Measurements from ENCODE around the gene C1orf53.
"Not testable (repeated sequence)": the region's sequence is repeated elsewhere in the genome, so short reads cannot be mapped to it uniquely, and the experiment has no call there.

C1orf53 gene

DNA sequence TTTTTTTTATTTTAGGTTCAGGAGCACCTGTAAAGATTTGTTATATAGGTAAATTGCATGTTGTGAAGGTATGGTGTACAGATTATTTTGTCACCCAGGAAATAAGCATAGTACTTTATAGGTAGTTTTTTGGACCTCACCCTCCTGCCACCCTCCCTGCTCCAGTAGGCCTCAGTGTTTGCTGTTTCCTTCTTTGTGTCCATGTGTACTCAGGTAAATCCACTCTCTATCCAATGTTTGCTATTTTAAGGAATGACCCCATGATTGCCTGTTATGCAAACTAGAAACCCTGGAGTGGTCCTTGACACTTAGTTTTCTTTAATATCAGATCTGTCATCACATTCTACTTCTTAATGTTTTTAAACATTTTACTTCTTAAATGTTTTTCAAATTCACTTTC lies 48.7 kb downstream of the C1orf53 start:
- no peak for DNase-seq (ENCODE audit: low read depth)
- no peak overlapping the region for H3K4me3 ChIP-seq (ENCODE audit: low read depth, low read length)
- TF ChIP-seq CTCF (IDR thresholded peaks at IDR 0.05; ENCODE audit: low read depth, low read length, missing control alignments) = no peak

DNA sequence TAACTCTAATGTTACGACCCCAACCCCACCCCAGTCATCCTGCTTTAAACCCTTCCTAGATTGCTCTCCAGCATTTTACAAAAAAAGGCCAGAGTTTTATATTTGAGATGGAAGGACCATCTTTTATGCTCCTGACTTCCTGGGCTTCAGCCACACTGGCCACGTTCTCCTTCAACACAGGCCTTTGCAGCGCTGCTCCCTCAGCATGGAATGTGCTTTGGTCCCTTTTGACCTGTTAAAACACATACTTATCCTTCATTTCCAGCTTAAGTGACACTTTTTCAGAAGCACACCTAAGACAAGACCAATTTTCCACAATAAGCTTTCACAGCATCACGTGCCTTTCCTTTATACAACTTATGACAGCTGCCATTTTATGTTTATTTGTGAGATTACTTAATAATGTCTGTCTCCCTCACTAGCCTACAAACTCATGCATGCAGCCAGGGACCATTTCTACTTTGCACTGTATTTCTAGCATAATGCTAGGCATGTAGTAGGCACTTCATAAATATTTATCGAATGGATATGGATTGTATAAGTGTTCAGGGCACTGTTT lies 49.3 kb downstream of the C1orf53 start:
- TF ChIP-seq CTCF (IDR thresholded peaks at IDR 0.05; ENCODE audit: low read depth, low read length, missing control alignments) = no peak
- DNase-seq (ENCODE audit: low read depth) = no peak
- H3K4me3 ChIP-seq (ENCODE audit: low read depth, low read length) = no peak overlapping the region

DNA sequence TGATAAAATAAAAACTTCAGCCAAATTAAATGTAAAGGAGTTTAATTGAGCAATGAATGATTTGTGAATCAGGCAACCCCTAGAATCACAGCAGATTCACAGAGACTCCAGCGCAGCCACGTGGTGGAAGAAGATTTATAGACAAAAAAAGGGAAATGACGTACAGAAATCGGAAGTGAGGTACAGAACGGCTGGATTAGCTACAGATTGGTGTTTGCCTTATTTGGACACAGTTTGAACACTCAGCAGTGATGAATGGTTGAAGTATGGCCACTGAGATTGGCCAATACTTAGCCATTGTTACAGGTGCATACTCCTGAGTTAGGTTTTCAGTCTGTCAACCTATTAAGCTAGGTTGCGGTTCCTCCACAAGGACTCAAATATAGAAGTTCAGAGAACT lies 51.0 kb downstream of the C1orf53 start:
- H3K4me3 ChIP-seq (ENCODE audit: low read depth, low read length); DNase-seq (ENCODE audit: low read depth): not testable (repeated sequence)

GRCh38 chr1:197954718-197955418 lies 52.4 kb downstream of the C1orf53 start:
- DNase-seq (ENCODE audit: low read depth) = no peak

GRCh38 chr1:197955486-197956394 lies 53.3 kb downstream of the C1orf53 start:
- no peak for TF ChIP-seq CTCF (IDR thresholded peaks at IDR 0.05; ENCODE audit: low read depth, low read length, missing control alignments)
- DNase-seq (ENCODE audit: low read depth) = no peak
- H3K4me3 ChIP-seq (ENCODE audit: low read depth, low read length) = no peak overlapping the region

More at GRCh38 chr1:197954718-197955418, 52.4 kb downstream of the C1orf53 start:
- TF ChIP-seq CTCF (IDR thresholded peaks at IDR 0.05; ENCODE audit: low read depth, low read length, missing control alignments) = no peak
- H3K4me3 ChIP-seq (ENCODE audit: low read depth, low read length) = no peak overlapping the region
